Measurements from ENCODE around the gene FOXL1. TPM values are rescaled to one million over a fixed set of nuclear protein-coding genes. Genes with fewer than 3 reads are reported as not detected.

Gene FOXL1
- total RNA-seq, 1 experiment from 2014 or later, result 0.11 TPM

GRCh38 chr16:86567701-86568581, 10.4 kb upstream of the FOXL1 start:
- Mint-ChIP-seq H3K36me3 (ENCODE audit: insufficient read depth, unreplicated experiment) (peaks cover 5% of the 10 kb centered on the region), H3K4me1 (ENCODE audit: low read depth, unreplicated experiment) (peaks cover 7% of the 10 kb centered on the region), H3K27me3 (ENCODE audit: insufficient read depth, unreplicated experiment) (peaks cover 9% of the 10 kb centered on the region), H3K27ac (ENCODE audit: unreplicated experiment) (no peak overlapping the region), H3K4me3 (ENCODE audit: unreplicated experiment) (no peak overlapping the region), H3K9me3 (ENCODE audit: unreplicated experiment) (no peaks in the 10 kb centered on the region)
- H3K36me3 ChIP-seq (ENCODE audit: control insufficient read depth, insufficient read depth, low read length), result no peaks in the 10 kb centered on the region
- intact Hi-C loops (cut with micrococcal nuclease; ENCODE audit: unreplicated experiment), result no loop called here
- BruUV-seq (replicated peaks), result no TSS peak
- no peak for DNase-seq
- H3K9me3 ChIP-seq, result no peaks in the 10 kb centered on the region
- no peaks in the 10 kb centered on the region; the same call in 1 of the 2 replicates for H3K4me1 ChIP-seq
- H3K4me3 ChIP-seq (ENCODE audit: low read depth, low read length), result no peak overlapping the region
- no peaks in the 10 kb centered on the region for H3K27me3 ChIP-seq (replicated peaks; ENCODE audit: control insufficient read depth, insufficient read depth, low read length)
- no peak for TF ChIP-seq CTCF (IDR thresholded peaks at IDR 0.05; ENCODE audit: insufficient read depth in 1 of 2, low read depth in 1 of 2, low read length in 1 of 2, severe bottlenecking in 1 of 2, unreplicated experiment in 1 of 2)
- ChIA-PET CTCF (no interaction called here), POLR2A (no interaction called here)

GRCh38 chr16:86568677-86569623, 9.4 kb upstream of the FOXL1 start:
- TF ChIP-seq CTCF (IDR thresholded peaks at IDR 0.05; ENCODE audit: insufficient read depth in 1 of 2, low read depth in 1 of 2, low read length in 1 of 2, severe bottlenecking in 1 of 2, unreplicated experiment in 1 of 2), result no peak
- Histone ChIP-seq H3K36me3 (ENCODE audit: control insufficient read depth, insufficient read depth, low read length) (no peaks in the 10 kb centered on the region), H3K4me3 (ENCODE audit: low read depth, low read length) (no peak overlapping the region), H3K9me3 (no peaks in the 10 kb centered on the region), H3K4me1 (peaks cover 5% of the 10 kb centered on the region; the same call in 1 of the 2 replicates), H3K27me3 (replicated peaks; ENCODE audit: control insufficient read depth, insufficient read depth, low read length) (no peaks in the 10 kb centered on the region)
- Mint-ChIP-seq H3K36me3 (ENCODE audit: insufficient read depth, unreplicated experiment) (peaks cover 2% of the 10 kb centered on the region), H3K4me3 (ENCODE audit: unreplicated experiment) (no peak overlapping the region), H3K4me1 (ENCODE audit: low read depth, unreplicated experiment) (peaks cover 12% of the 10 kb centered on the region), H3K27ac (ENCODE audit: unreplicated experiment) (no peak overlapping the region), H3K9me3 (ENCODE audit: unreplicated experiment) (no peaks in the 10 kb centered on the region), H3K27me3 (ENCODE audit: insufficient read depth, unreplicated experiment) (peaks cover 6% of the 10 kb centered on the region)
- no peak for DNase-seq
- ChIA-PET POLR2A (interaction anchor here (0.6 kb wide), 1 partner anchor 55 kb away, joined by 11 read pairs; no protein-coding TSS in a partner anchor), CTCF (no interaction called here)
- BruUV-seq (replicated peaks), result no TSS peak
- intact Hi-C loops (cut with micrococcal nuclease; ENCODE audit: unreplicated experiment), result no loop called here

Measured in Caco-2 (cell line).